ENCODE measurements around the gene EMC9. TPM values are rescaled to one million over a fixed set of nuclear protein-coding genes. Genes with fewer than 3 reads are reported as not detected.

Gene EMC9
- polyA plus RNA-seq, 3 donors = 6.4 to 9.4 (median 8.5) TPM

DNA sequence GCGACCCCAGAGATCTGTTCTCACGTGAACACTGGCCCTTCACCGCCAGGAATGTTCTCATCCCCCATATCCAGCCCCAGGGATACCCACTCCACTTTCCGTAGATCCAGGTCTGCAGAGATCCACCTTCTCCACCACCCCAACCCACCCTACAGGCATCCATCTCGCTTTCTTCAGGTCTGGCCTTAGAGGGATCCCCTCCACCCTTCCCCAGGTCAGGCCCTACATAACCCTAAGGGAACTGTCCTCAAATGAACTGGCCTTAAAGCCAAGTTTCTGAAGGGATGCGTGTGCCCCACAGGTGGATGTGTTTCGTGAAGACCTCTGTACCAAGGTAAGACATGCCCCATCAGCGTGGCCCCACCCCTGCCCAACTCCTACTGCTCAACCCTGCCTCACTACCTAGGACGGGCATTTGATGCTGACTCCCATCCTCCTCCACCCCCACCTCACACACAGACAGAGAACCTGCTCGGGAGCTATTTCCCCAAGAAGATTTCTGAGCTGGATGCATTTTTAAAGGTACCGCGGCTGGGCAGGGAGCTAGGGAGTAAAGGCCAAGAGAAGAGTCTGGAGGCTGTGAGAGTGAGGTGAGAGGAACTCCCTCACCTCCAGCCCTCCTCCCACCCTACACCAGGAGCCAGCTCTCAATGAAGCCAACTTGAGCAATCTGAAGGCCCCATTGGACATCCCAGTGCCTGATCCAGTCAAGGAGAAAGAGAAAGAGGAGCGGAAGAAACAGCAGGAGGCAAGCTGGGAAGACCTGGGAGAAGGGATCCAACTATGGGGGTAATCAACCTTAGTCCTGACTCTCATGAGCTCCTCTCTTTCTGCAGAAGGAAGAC lies 4.5 kb downstream of the EMC9 start:
- peak overlapping the region; percentile 10 to 94 for H3K27ac ChIP-seq (ENCODE audit: low read depth in 1 of 2, low read length in 2 of 2)
- peak overlapping the region; percentile 68 to 97 (median 73) for H3K4me3 ChIP-seq (replicated peaks in 1 of 3; ENCODE audit: low read depth in 2 of 3, low read length in 3 of 3)
- H3K9ac ChIP-seq (ENCODE audit: insufficient read depth, low read length, poor library complexity, severe bottlenecking) = peak overlapping the region; percentile 97
- Mint-ChIP-seq H3K4me1 (peaks cover 54% of the 10 kb centered on the region), H3K36me3 (peaks cover 37 to 39% of the 10 kb centered on the region in 2 donors), H3K4me3 (peak overlapping the region; percentile 88 to 93), H3K27me3 (ENCODE audit: low read depth in 3 of 3) (peaks cover 0 to 1% (median 0%) of the 10 kb centered on the region in 3 donors), H3K9me3 (peaks cover 0 to 1% (median 0%) of the 10 kb centered on the region in 7 donors), H3K27ac (peak overlapping the region; percentile 83 to 94 (median 91))
- peak overlapping the region; percentile 82 for H3K4me2 ChIP-seq (replicated peaks; ENCODE audit: extremely low read depth, low read length, poor library complexity, severe bottlenecking)
- peaks cover 51% of the 10 kb centered on the region for H3K79me2 ChIP-seq (ENCODE audit: insufficient read depth, low read length)
- H2AFZ ChIP-seq (ENCODE audit: insufficient read depth, low read depth, low read length, poor library complexity, severe bottlenecking) = peak overlapping the region; percentile 98
- peaks cover 38% of the 10 kb centered on the region for H4K20me1 ChIP-seq (ENCODE audit: insufficient read depth, low read length)
- WGBS (ENCODE audit: insufficient coverage) = 22% methylated on average over 7 of the region's 13 CpGs
- no peaks in the 10 kb centered on the region for H3K27me3 ChIP-seq (ENCODE audit: control insufficient read depth in 2 of 2, insufficient read depth in 2 of 2, low read length in 2 of 2)
- no peak for TF ChIP-seq CTCF (IDR thresholded peaks at IDR 0.05)
- DNase-seq = no peak
- H3K4me1 ChIP-seq (ENCODE audit: control insufficient read depth in 1 of 2, insufficient read depth in 2 of 2, low read length in 2 of 2) = peaks cover 37 to 49% of the 10 kb centered on the region in 2 donors
- intact Hi-C loops (cut with micrococcal nuclease) = loop anchor here in 1 of 2 donors (10.0 kb wide), 1 partner anchor 98 kb away; the partner anchor contains the start of genes GMPR2 and NEDD8
- H3K9me3 ChIP-seq (replicated peaks in 1 of 2; ENCODE audit: control insufficient read depth in 1 of 2, insufficient read depth in 1 of 2, low read length in 2 of 2) = no peaks in the 10 kb centered on the region
- peaks cover 26 to 28% of the 10 kb centered on the region in 2 donors for H3K36me3 ChIP-seq (replicated peaks in 1 of 2; ENCODE audit: control insufficient read depth in 1 of 2, insufficient read depth in 2 of 2, low read length in 2 of 2)

GRCh38 chr14:24135834-24136683 lies 5.3 kb downstream of the EMC9 start, which contains the start of gene PSME1:
Gene PSME1, plus strand, starts transcription at chr14:24136194. Its CDS starts 69 bp downstream, at chr14:24136263.
- peaks cover 0 to 1% (median 0%) of the 10 kb centered on the region in 3 donors for H3K27me3 Mint-ChIP-seq (ENCODE audit: low read depth in 3 of 3)
- peaks cover 0 to 1% (median 0%) of the 10 kb centered on the region in 7 donors for H3K9me3 Mint-ChIP-seq
- no peak for TF ChIP-seq CTCF (IDR thresholded peaks at IDR 0.05)
- peak within 1 kb of the TSS; percentile 10 to 94 for H3K27ac ChIP-seq (ENCODE audit: low read depth in 1 of 2, low read length in 2 of 2)
- H3K4me3 Mint-ChIP-seq = peak within 1 kb of the TSS; percentile 88 to 94
- no peaks in the 10 kb centered on the region for H3K9me3 ChIP-seq (replicated peaks in 1 of 2; ENCODE audit: control insufficient read depth in 1 of 2, insufficient read depth in 1 of 2, low read length in 2 of 2)
- H3K27ac Mint-ChIP-seq = peak within 1 kb of the TSS; percentile 83 to 94 (median 91)
- H3K4me1 ChIP-seq (ENCODE audit: control insufficient read depth in 1 of 2, insufficient read depth in 2 of 2, low read length in 2 of 2) = peaks cover 35 to 44% of the 10 kb centered on the region in 2 donors
- intact Hi-C loops (cut with micrococcal nuclease) = loop anchor here in 1 of 2 donors (10.0 kb wide), 1 partner anchor 99 kb away; the partner anchor contains the start of genes GMPR2 and NEDD8
- H3K36me3 Mint-ChIP-seq = peaks cover 38 to 45% of the 10 kb centered on the region in 2 donors
- H3K79me2 ChIP-seq (ENCODE audit: insufficient read depth, low read length) = peaks cover 51% of the 10 kb centered on the region
- H3K4me1 Mint-ChIP-seq = peaks cover 51% of the 10 kb centered on the region
- peak within 1 kb of the TSS; percentile 98 for H2AFZ ChIP-seq (ENCODE audit: insufficient read depth, low read depth, low read length, poor library complexity, severe bottlenecking)
- peak within 1 kb of the TSS; percentile 82 for H3K4me2 ChIP-seq (replicated peaks; ENCODE audit: extremely low read depth, low read length, poor library complexity, severe bottlenecking)
- H3K27me3 ChIP-seq (ENCODE audit: control insufficient read depth in 2 of 2, insufficient read depth in 2 of 2, low read length in 2 of 2) = no peaks in the 10 kb centered on the region
- H3K4me3 ChIP-seq (replicated peaks in 1 of 3; ENCODE audit: low read depth in 2 of 3, low read length in 3 of 3) = peak within 1 kb of the TSS; percentile 68 to 97 (median 73)
- DNase-seq = peak; percentile 86 to 89 (median 87)
- peaks cover 38% of the 10 kb centered on the region for H4K20me1 ChIP-seq (ENCODE audit: insufficient read depth, low read length)
- 0% methylated on average over 60 of the region's 75 CpGs for WGBS (ENCODE audit: insufficient coverage)
- H3K9ac ChIP-seq (ENCODE audit: insufficient read depth, low read length, poor library complexity, severe bottlenecking) = peak within 1 kb of the TSS; percentile 97
- peaks cover 26 to 28% of the 10 kb centered on the region in 2 donors for H3K36me3 ChIP-seq (replicated peaks in 1 of 2; ENCODE audit: control insufficient read depth in 1 of 2, insufficient read depth in 2 of 2, low read length in 2 of 2)

All from CD14-positive monocyte (primary cell).